ENCODE data around the gene RALGPS2.

Gene RALGPS2

DNA sequence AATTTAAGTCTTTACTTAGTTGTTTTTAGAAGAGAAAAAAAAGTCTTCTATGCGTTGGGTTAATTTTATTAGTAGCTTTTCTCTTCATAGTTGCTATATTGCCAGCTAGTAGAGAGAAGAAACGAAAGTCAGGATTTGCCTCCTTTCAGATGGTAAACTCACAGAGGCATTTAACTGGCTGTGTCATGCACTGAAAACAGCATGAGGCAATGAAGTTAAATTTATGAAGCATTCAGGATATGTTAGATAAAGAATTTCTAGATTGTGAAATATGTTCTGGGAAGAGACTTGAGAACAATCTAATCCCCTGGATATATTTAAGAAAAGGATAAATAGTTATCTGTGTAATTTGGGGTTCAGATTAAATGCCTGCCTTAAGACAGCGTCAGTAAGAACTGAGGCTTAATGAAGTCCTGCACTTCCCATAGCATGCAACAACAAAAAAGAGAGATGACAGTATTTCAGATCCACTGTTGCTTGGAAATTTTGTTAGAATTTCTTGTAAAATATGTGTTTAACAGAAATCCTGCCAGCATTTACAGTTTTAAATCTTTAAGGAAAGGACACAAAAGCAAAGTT, 144.2 kb downstream of the RALGPS2 start:
- H3K9me3 ChIP-seq (ENCODE audit: control insufficient read depth, insufficient read depth, low read depth, low read length): no peaks in the 10 kb centered on the region
- no peaks in the 10 kb centered on the region for H3K36me3 ChIP-seq (ENCODE audit: control insufficient read depth in 2 of 2, insufficient read depth in 1 of 2, low read length in 2 of 2)
- peaks cover 16% of the 10 kb centered on the region for H3K4me1 ChIP-seq (ENCODE audit: control insufficient read depth, insufficient read depth, low read length)
- H3K4me3 ChIP-seq (ENCODE audit: low read depth, low read length): no peak overlapping the region
- POLR2A ChIA-PET: no interaction called here
- no peak for TF ChIP-seq ZNF660 (tag by site-specific recombination; IDR thresholded peaks at IDR 0.05)
- TF ChIP-seq ZNF324 (tag by site-specific recombination; IDR thresholded peaks at IDR 0.05): no peak
- TF ChIP-seq ZNF221 (tag by site-specific recombination; IDR thresholded peaks at IDR 0.05; ENCODE audit: borderline replicate concordance): no peak
- TF ChIP-seq, protein P1, sequence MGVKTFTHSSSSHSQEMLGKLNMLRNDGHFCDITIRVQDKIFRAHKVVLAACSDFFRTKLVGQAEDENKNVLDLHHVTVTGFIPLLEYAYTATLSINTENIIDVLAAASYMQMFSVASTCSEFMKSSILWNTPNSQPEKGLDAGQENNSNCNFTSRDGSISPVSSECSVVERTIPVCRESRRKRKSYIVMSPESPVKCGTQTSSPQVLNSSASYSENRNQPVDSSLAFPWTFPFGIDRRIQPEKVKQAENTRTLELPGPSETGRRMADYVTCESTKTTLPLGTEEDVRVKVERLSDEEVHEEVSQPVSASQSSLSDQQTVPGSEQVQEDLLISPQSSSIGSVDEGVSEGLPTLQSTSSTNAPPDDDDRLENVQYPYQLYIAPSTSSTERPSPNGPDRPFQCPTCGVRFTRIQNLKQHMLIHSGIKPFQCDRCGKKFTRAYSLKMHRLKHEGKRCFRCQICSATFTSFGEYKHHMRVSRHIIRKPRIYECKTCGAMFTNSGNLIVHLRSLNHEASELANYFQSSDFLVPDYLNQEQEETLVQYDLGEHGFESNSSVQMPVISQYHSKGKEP (tag by site-specific recombination; IDR thresholded peaks at IDR 0.05): peak; percentile 50; the same call in 1 of the 2 replicates
- no peak for TF ChIP-seq ZNF223 (tag by site-specific recombination; IDR thresholded peaks at IDR 0.05)
- TF ChIP-seq ZNF626 (tag by site-specific recombination; IDR thresholded peaks at IDR 0.05): no peak
- 0 out of 2 replicates have a peak, but pooled peaks have one; percentile 48 for TF ChIP-seq PRDM1 (tag by site-specific recombination; IDR thresholded peaks at IDR 0.05)
- no peak for TF ChIP-seq ZNF423 (tag by site-specific recombination; IDR thresholded peaks at IDR 0.05)
- TF ChIP-seq ZSCAN30 (tag by site-specific recombination; IDR thresholded peaks at IDR 0.05): 0 out of 2 replicates have a peak, but pooled peaks have one; percentile 44
- TF ChIP-seq ZNF548 (tag by site-specific recombination; IDR thresholded peaks at IDR 0.05): no peak
- TF ChIP-seq PRDM6 (tag by site-specific recombination; IDR thresholded peaks at IDR 0.05): peak; percentile 45
- TF ChIP-seq ZNF561 (tag by site-specific recombination; IDR thresholded peaks at IDR 0.05; ENCODE audit: borderline replicate concordance): no peak
- no peak overlapping the region for H3K27ac ChIP-seq (ENCODE audit: extremely low read depth, low read depth, low read length)
- CTCF ChIA-PET: interaction anchor here (1.0 kb wide), 1 partner anchor 136 kb away, joined by 3 read pairs; no protein-coding TSS in a partner anchor

GRCh38 chr1:178870221-178870620, 145.2 kb downstream of the RALGPS2 start:
- Histone ChIP-seq H3K27ac (ENCODE audit: extremely low read depth, low read depth, low read length) (no peak overlapping the region), H3K9me3 (ENCODE audit: control insufficient read depth, insufficient read depth, low read depth, low read length) (no peaks in the 10 kb centered on the region), H3K36me3 (ENCODE audit: control insufficient read depth in 2 of 2, insufficient read depth in 1 of 2, low read length in 2 of 2) (no peaks in the 10 kb centered on the region), H3K4me3 (ENCODE audit: low read depth, low read length) (no peak overlapping the region), H3K4me1 (ENCODE audit: control insufficient read depth, insufficient read depth, low read length) (peaks cover 16% of the 10 kb centered on the region)
- ChIA-PET CTCF (interaction anchor here (0.6 to 0.7 kb wide), 2 partner anchors 9 to 1347 kb away, joined by 3 read pairs; no protein-coding TSS in a partner anchor), POLR2A (no interaction called here)
- TF ChIP-seq PRDM6 (tag by site-specific recombination; IDR thresholded peaks at IDR 0.05) (peak; percentile 22), ZNF555 (tag by site-specific recombination; conservative IDR thresholded peaks at IDR 0.05) (no peak)

- H3K4me3 ChIP-seq (ENCODE audit: low read depth, low read length): no peak within 1 kb of the TSS
- H3K9me3 ChIP-seq (ENCODE audit: control insufficient read depth, insufficient read depth, low read depth, low read length): no peaks in the 10 kb centered on the region
- H3K4me1 ChIP-seq (ENCODE audit: control insufficient read depth, insufficient read depth, low read length): peaks cover 16% of the 10 kb centered on the region
- no peaks in the 10 kb centered on the region for H3K36me3 ChIP-seq (ENCODE audit: control insufficient read depth in 2 of 2, insufficient read depth in 1 of 2, low read length in 2 of 2)
- CTCF ChIA-PET: interaction anchor here (0.6 kb wide), 2 partner anchors 10 to 697 kb away, joined by 3 to 5 read pairs; no protein-coding TSS in a partner anchor
- POLR2A ChIA-PET: no interaction called here
- H3K27ac ChIP-seq (ENCODE audit: extremely low read depth, low read depth, low read length): no peak within 1 kb of the TSS
- TF ChIP-seq IKZF3 (tag by site-specific recombination; IDR thresholded peaks at IDR 0.05): peak; percentile 21; the same call in 1 of the 2 replicates
- TF ChIP-seq ZNF514 (tag by site-specific recombination; IDR thresholded peaks at IDR 0.05): no peak
- peak; percentile 57; the same call in 1 of the 2 replicates for TF ChIP-seq EGR2 (tag by site-specific recombination; IDR thresholded peaks at IDR 0.05; ENCODE audit: low read depth)
- no peak for TF ChIP-seq ZNF157 (tag by site-specific recombination; IDR thresholded peaks at IDR 0.05)
- TF ChIP-seq, protein P2, sequence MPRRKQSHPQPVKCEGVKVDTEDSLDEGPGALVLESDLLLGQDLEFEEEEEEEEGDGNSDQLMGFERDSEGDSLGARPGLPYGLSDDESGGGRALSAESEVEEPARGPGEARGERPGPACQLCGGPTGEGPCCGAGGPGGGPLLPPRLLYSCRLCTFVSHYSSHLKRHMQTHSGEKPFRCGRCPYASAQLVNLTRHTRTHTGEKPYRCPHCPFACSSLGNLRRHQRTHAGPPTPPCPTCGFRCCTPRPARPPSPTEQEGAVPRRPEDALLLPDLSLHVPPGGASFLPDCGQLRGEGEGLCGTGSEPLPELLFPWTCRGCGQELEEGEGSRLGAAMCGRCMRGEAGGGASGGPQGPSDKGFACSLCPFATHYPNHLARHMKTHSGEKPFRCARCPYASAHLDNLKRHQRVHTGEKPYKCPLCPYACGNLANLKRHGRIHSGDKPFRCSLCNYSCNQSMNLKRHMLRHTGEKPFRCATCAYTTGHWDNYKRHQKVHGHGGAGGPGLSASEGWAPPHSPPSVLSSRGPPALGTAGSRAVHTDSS (tag by site-specific recombination; IDR thresholded peaks at IDR 0.05): no peak
- no peak for TF ChIP-seq ZNF266 (tag by site-specific recombination; IDR thresholded peaks at IDR 0.05; ENCODE audit: low read depth)
- no peak for TF ChIP-seq ZNF837 (tag by site-specific recombination; IDR thresholded peaks at IDR 0.05)
- no peak for TF ChIP-seq OVOL3 (tag by site-specific recombination; IDR thresholded peaks at IDR 0.05)
- TF ChIP-seq ZNF274 (IDR thresholded peaks at IDR 0.05; ENCODE audit: low read length): no peak
- TF ChIP-seq ZNF274 (tag by site-specific recombination; IDR thresholded peaks at IDR 0.05; ENCODE audit: borderline replicate concordance): no peak
- TF ChIP-seq ZNF366 (tag by site-specific recombination; conservative IDR thresholded peaks at IDR 0.05): no peak
Observed at GRCh38 chr1:178870944-178871343, 145.9 kb downstream of the RALGPS2 start, which contains the start of gene ANGPTL1. Gene ANGPTL1 (minus strand): TSS chr1:178871077. CDS start chr1:178865776, 5,301 bp downstream.

Measured in HEK293 (cell line).